HepG2 (cell line): ENCODE results near the gene TAT. TPM values are rescaled to one million over a fixed set of nuclear protein-coding genes. Genes with fewer than 3 reads are reported as not detected.

Experiments
- ARID5B ChIP-seq: IDR thresholded peaks from 2 replicates; pipeline ENCODE4 v1.4.0; 2020; ENCODE audit warnings: mild to moderate bottlenecking, missing genetic modification reagents
- ATF7-NPFF ChIP-seq: sonication (generic); formaldehyde crosslinking; IDR thresholded peaks from 2 replicates; pipeline ENCODE4 v1.8.1; 2023; ENCODE audit warnings: mild to moderate bottlenecking, low read depth, missing genetic modification reagents, moderate library complexity
- CEBPB ChIP-seq: IDR thresholded peaks from 2 replicates; pipeline ENCODE4 v1.6.1; 2011; ENCODE audit warnings: low read depth, low read length, improper control_type of control experiment, borderline replicate concordance
- DDIT3 ChIP-seq: sonication (generic); formaldehyde crosslinking; IDR thresholded peaks from 2 replicates; pipeline ENCODE4 v1.4.0; 2020; ENCODE audit warnings: mild to moderate bottlenecking, missing genetic modification reagents
- E2F5 ChIP-seq: sonication (generic); formaldehyde crosslinking; conservative IDR thresholded peaks from 2 replicates; pipeline ENCODE4 v1.4.0; 2020; ENCODE audit warnings: missing genetic modification reagents
- HINFP ChIP-seq: sonication (generic); formaldehyde crosslinking; IDR thresholded peaks from 2 replicates; pipeline ENCODE4 v1.4.0; 2020; ENCODE audit warnings: low read depth, mild to moderate bottlenecking, missing genetic modification reagents
- MTF2 ChIP-seq: sonication (generic); formaldehyde crosslinking; IDR thresholded peaks from 2 replicates; pipeline ENCODE4 v1.5.0; 2020; ENCODE audit warnings: missing genetic modification reagents, borderline replicate concordance
- NFIC ChIP-seq: IDR thresholded peaks from 2 replicates; pipeline ENCODE4 v1.6.1; 2012; ENCODE audit warnings: mild to moderate bottlenecking, low read length, inconsistent platforms
- RARG ChIP-seq: sonication (generic); formaldehyde crosslinking; IDR thresholded peaks from 2 replicates; pipeline ENCODE4 v1.4.0; 2020; ENCODE audit warnings: low read depth, mild to moderate bottlenecking, missing genetic modification reagents
- SRSF9 ChIP-seq: fragments of 200-400 bp; formaldehyde crosslinking; IDR thresholded peaks from 2 replicates; pipeline ENCODE4 v1.6.1; 2018; ENCODE audit warnings: borderline replicate concordance, mild to moderate bottlenecking, low read depth, low read length; ENCODE audit not compliant: insufficient read depth, poor library complexity, severe bottlenecking
- XRCC5 ChIP-seq: fragments of 200-400 bp; formaldehyde crosslinking; optimal IDR thresholded peaks from 2 replicates; pipeline ENCODE3; 2017; ENCODE audit warnings: mild to moderate bottlenecking, low read length
- ZBTB8A ChIP-seq: sonication (generic); formaldehyde crosslinking; IDR thresholded peaks from 2 replicates; pipeline ENCODE4 v1.4.0; 2020; ENCODE audit warnings: mild to moderate bottlenecking, low read depth, missing genetic modification reagents, borderline replicate concordance
- ZFP37 ChIP-seq: sonication (generic); formaldehyde crosslinking; IDR thresholded peaks from 2 replicates; pipeline ENCODE4 v1.4.0; 2020; ENCODE audit warnings: missing genetic modification reagents, borderline replicate concordance
- ZNF598 ChIP-seq: sonication (generic); formaldehyde crosslinking; IDR thresholded peaks from 2 replicates; pipeline ENCODE4 v1.5.1; 2020; ENCODE audit warnings: mild to moderate bottlenecking, missing genetic modification reagents, borderline replicate concordance
- ZNF772 ChIP-seq: sonication (generic); formaldehyde crosslinking; IDR thresholded peaks from 2 replicates; pipeline ENCODE4 v1.5.0; 2020; ENCODE audit warnings: mild to moderate bottlenecking, missing genetic modification reagents
- polyA plus RNA-seq, 8 experiments: library from polyadenylated mRNA; depleted of rRNA in 3 of 8; stranded (reverse) in 7 of 8; unstranded in 1 of 8; fragments of >200 nt; fragmentation: Illumina TruSeq in 4 of 8; extraction: Trizol in 4 of 8; gene quantifications; 2 replicates each; pipeline versions ENCODE4 v1.2.1 to v1.2.3, GENCODE V29; 2011 to 2016; ENCODE audit warnings: low read depth in 4 of 8, missing spikeins in 1 of 8, mixed read lengths in 1 of 8; ENCODE audit not compliant: insufficient read depth in 1 of 8
- total RNA-seq, 5 experiments: library from RNA; depleted of rRNA; stranded (reverse); fragments of >200 nt; fragmentation: Illumina TruSeq; extraction: Trizol; gene quantifications; 2 replicates each; pipeline ENCODE4 v1.2.3, GENCODE V29; 2016; ENCODE audit warnings: low read depth in 1 of 5

TAT gene
- total and polyA plus RNA-seq, 2 of the 13 experiments (the other 11 are each of a cell fraction or from before 2014, with no cell fraction given): 1.6 to 5.8 TPM

GRCh38 chr16:71610936-71611871 is 34.3 kb upstream of the TAT start (continued):
- TF ChIP-seq HINFP (CRISPR knock-in tag) (0 out of 2 replicates have a peak, but pooled peaks have one; percentile 44), ZNF598 (CRISPR knock-in tag) (peak; percentile 88; the same call in 1 of the 2 replicates), RARG (no peak), CEBPB (no peak), ZBTB8A (CRISPR knock-in tag) (no peak), DDIT3 (CRISPR knock-in tag) (no peak), ARID5B (peak; percentile 57), NFIC (no peak), ATF7-NPFF (CRISPR knock-in tag) (no peak), ZNF772 (CRISPR knock-in tag) (no peak), ZFP37 (CRISPR knock-in tag) (0 out of 2 replicates have a peak, but pooled peaks have one; percentile 57), E2F5 (CRISPR knock-in tag) (no peak), SRSF9 (no peak), XRCC5 (peak; percentile 95), MTF2 (CRISPR knock-in tag) (no peak)
